CD4-positive, alpha-beta T cell treated with Interleukin-6 for 4 hours (primary cell): Measurements from ENCODE around the gene GAS7.

Experiments
- DNase-seq: peaks from one replicate; pipeline ENCODE4 v3.0.0-alpha.2; 2020; ENCODE audit warnings: mixed read lengths

GAS7 gene

GRCh38 chr17:10130263-10130662 lies 68.1 kb downstream of the GAS7 start:
- no peak for DNase-seq

GRCh38 chr17:10127819-10128425 lies 70.5 kb downstream of the GAS7 start:
- no peak for DNase-seq

GRCh38 chr17:10126616-10127501 lies 71.5 kb downstream of the GAS7 start:
- DNase-seq = peak; percentile 11

GRCh38 chr17:10126276-10126615 lies 72.2 kb downstream of the GAS7 start:
- no peak for DNase-seq

DNA sequence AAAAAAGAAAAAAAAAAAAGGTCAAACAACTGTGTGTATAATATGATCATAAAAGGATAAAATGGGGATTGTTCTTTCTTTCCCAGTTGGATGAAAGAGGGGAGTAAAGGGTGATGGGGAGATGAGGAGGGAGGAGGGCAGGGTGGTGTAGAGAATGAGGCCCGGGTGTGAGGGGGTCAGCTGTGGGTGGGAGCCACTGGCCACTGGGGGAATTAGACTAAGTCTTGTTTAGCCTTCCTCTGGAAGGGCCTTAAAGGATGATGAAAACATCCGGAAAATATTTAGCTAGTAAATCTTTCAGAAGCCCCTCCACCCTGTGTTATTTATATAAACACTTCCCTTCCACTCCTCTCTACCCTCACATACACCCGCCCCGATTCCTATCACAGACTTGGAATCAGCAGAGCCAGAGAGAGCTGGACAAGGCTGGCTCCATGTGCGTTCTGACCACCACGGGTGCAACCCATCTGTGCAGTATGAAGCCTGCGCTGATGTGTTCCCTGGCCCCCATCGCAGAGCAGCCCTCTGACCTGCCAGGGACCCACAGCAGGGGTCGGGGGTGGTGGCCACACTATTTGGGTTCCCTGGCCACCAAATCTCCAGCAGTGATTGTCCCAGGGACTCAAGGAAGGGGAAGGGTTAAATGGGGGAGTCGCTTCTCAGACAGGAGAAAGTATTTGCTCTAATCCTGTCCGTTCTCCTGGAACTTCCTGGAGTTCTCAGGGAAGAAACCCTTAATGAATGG lies 72.7 kb downstream of the GAS7 start:
- no peak for DNase-seq

- no peak for DNase-seq
Measured at GRCh38 chr17:10123093-10123492, 75.3 kb downstream of the GAS7 start.

DNA sequence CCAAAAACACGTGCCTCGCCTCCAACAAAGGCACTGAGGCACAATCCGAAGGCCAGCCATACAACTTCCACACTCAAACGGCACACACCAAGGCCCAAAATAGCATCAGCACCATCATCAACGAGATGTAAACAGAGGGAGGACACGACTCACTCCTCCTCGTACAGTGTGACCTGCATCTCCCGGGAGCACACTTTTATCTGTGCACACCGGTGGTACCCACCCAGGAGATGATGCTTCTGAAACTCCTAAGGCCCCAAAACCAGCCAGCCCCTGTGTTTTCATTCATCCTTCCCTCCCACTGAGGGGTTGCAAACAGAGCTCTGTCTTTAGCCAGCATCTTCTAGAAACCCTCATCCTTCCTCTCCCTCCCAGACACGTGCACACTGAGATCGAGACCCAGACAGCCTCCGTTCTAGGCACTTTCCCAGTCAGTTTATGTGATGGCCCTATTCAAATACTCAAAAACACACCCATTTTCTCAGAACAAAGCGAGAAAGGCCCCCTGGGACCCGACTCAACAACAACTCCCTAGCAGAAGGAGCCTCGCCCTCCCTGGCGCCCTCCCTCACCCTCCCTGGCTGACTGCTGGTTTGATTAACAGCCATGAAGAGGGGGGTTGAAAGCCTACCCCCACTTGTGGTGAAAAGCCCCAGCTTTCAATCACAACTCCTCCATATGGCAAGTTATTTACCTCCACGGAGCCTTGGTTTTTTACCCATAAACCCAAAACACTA lies 76.3 kb downstream of the GAS7 start:
- no peak for DNase-seq

GRCh38 chr17:10120749-10121148 lies 77.7 kb downstream of the GAS7 start:
- no peak for DNase-seq

DNA sequence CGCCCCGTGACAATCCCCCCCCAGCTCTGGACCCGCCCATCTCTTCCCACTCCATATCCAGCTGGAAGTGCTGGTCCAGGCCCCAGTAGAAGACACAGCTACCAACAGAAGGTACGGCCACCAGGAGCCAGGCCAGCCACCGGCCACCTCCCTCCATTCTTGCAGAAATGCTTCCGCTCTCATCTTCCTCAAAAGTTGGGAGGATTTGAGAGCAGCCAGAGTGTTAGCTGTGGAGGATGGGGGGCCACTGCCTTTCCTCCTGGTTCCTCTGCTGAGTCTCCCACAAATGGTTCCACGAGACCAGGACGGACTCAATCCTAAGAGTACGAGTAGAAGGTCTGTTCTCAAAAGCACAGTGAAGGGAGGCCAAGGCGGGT lies 78.3 kb downstream of the GAS7 start:
- no peak for DNase-seq

GRCh38 chr17:10119203-10120108 lies 79.0 kb downstream of the GAS7 start:
- DNase-seq = peak; percentile 14

DNA sequence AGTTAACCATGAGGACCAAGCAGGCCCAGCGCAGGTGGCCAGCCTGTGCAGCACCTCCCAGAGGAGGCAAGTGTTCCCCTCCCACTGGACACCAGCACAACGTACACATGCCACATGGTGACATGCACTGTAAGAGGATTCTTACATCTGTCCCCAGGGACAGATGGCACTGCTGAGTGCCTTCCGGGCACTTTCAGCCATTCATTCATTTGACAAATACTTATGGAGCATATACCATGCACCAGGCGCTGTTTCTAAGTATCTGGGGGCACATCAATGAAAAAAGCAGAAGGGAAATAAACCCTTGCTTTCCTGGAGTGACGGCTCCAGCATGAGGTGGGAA lies 79.6 kb downstream of the GAS7 start:
- no peak for DNase-seq

- DNase-seq = no peak
Measured at GRCh38 chr17:10117581-10118001, 80.8 kb downstream of the GAS7 start.

GRCh38 chr17:10116753-10117420 lies 81.5 kb downstream of the GAS7 start:
- DNase-seq = no peak

GRCh38 chr17:10116267-10116666 lies 82.1 kb downstream of the GAS7 start:
- DNase-seq = no peak

DNA sequence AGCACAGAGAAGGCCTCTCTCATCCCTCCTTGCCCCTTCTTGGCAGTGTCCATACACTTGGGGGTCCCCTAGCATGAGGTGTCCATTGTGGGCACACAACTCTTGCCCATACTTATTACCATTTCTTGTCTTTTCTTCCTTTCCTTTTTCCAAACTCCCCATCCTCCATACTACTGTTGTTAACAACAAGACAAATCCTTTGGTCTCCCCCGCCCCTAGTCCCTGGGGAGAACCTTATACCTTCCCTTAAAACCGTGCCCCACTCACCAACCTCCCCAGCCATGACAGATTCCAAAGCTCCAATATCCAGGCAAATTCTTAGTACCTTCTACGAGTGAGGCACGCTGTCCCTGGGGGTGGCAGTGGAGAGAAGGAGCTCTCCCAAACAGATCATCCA lies 82.9 kb downstream of the GAS7 start:
- DNase-seq = no peak

GRCh38 chr17:10114931-10115535 lies 83.4 kb downstream of the GAS7 start:
- peak; percentile 75 for DNase-seq

DNA sequence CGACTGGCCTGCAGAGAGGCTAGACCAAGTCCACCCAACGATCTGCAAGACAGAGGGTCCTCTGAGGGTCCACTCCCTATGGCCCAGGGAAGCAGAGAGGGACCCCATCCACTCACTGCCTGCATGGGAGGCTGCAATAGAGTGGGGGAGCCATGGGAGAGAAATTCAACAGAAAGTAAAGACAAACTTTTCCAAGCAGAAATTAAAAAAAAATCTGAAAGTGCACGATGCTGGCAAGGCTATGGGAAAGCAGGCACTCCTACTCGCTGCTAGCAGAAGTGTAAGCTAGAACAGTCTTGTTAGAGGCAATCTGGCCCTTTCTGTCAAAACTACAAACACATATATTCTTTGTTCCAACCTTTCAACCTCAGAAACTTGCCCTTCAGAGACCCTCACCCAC lies 85.4 kb downstream of the GAS7 start:
- DNase-seq = no peak

GRCh38 chr17:10111907-10112452 lies 86.4 kb downstream of the GAS7 start:
- DNase-seq = no peak

- DNase-seq = no peak
Measured at GRCh38 chr17:10109146-10109545, 89.3 kb downstream of the GAS7 start.

GRCh38 chr17:10107316-10108165 lies 90.9 kb downstream of the GAS7 start:
- DNase-seq = no peak
